Measurements from ENCODE around the gene ZNF385C. TPM values are rescaled to one million over a fixed set of nuclear protein-coding genes. Genes with fewer than 3 reads are reported as not detected.

Gene ZNF385C
- total RNA-seq, 3 donors from 2014 or later: 0.48 to 1.0 (median 0.66) TPM

- no peak overlapping the region for H3K27ac ChIP-seq
- peaks cover 0 to 22% of the 10 kb centered on the region in 2 donors for H3K27me3 ChIP-seq
- TF ChIP-seq CTCF (IDR thresholded peaks at IDR 0.05) (no peak), POLR2A (IDR thresholded peaks at IDR 0.05) (no peak), POLR2AphosphoS5 (IDR thresholded peaks at IDR 0.05) (no peak)
- no peak overlapping the region for H3K4me3 ChIP-seq
- intact Hi-C loops (cut with DNase I; ENCODE audit: low total_unique reads): no loop called here
- H3K36me3 ChIP-seq: no peaks in the 10 kb centered on the region
- no peaks in the 10 kb centered on the region for H3K4me1 ChIP-seq
- no peaks in the 10 kb centered on the region for H3K9me3 ChIP-seq
- DNase-seq (ENCODE audit: low spot score in 2 of 2): no peak
Measured at GRCh38 chr17:42094375-42095069, 3.8 kb downstream of the ZNF385C start.

GRCh38 chr17:42092939-42093338 lies 5.3 kb downstream of the ZNF385C start:
- Histone ChIP-seq H3K27me3 (peaks cover 0 to 23% of the 10 kb centered on the region in 2 donors), H3K9me3 (no peaks in the 10 kb centered on the region)

GRCh38 chr17:42090964-42091790 lies 7.1 kb downstream of the ZNF385C start:
- intact Hi-C loops (cut with DNase I; ENCODE audit: low total_unique reads): no loop called here
- TF ChIP-seq CTCF (IDR thresholded peaks at IDR 0.05): no peak
- no peak for TF ChIP-seq POLR2A (IDR thresholded peaks at IDR 0.05)
- no peak for TF ChIP-seq POLR2AphosphoS5 (IDR thresholded peaks at IDR 0.05)
- no peak overlapping the region for H3K4me3 ChIP-seq
- peaks cover 0 to 9% of the 10 kb centered on the region in 2 donors for H3K27me3 ChIP-seq
- DNase-seq (ENCODE audit: low spot score in 2 of 2): no peak
- no peaks in the 10 kb centered on the region for H3K4me1 ChIP-seq
- no peaks in the 10 kb centered on the region for H3K9me3 ChIP-seq
- no peaks in the 10 kb centered on the region for H3K36me3 ChIP-seq
- H3K27ac ChIP-seq: no peak overlapping the region

More at GRCh38 chr17:42092939-42093338, 5.3 kb downstream of the ZNF385C start:
- DNase-seq (ENCODE audit: low spot score in 2 of 2): no peak
- TF ChIP-seq POLR2AphosphoS5 (IDR thresholded peaks at IDR 0.05) (no peak), CTCF (IDR thresholded peaks at IDR 0.05) (no peak), POLR2A (IDR thresholded peaks at IDR 0.05) (no peak)
- H3K27ac ChIP-seq: no peak overlapping the region
- intact Hi-C loops (cut with DNase I; ENCODE audit: low total_unique reads): no loop called here
- H3K4me1 ChIP-seq: no peaks in the 10 kb centered on the region
- H3K4me3 ChIP-seq: no peak overlapping the region
- no peaks in the 10 kb centered on the region for H3K36me3 ChIP-seq

GRCh38 chr17:42088736-42089135 lies 9.5 kb downstream of the ZNF385C start:
- H3K27me3 ChIP-seq: peaks cover 0 to 3% of the 10 kb centered on the region in 2 donors
- H3K4me3 ChIP-seq: no peak overlapping the region
- H3K27ac ChIP-seq: no peak overlapping the region

GRCh38 chr17:42087736-42088705 lies 10.3 kb downstream of the ZNF385C start:
- Histone ChIP-seq H3K36me3 (no peaks in the 10 kb centered on the region), H3K27ac (no peak overlapping the region), H3K27me3 (peaks cover 0 to 3% of the 10 kb centered on the region in 2 donors), H3K4me1 (no peaks in the 10 kb centered on the region), H3K9me3 (no peaks in the 10 kb centered on the region), H3K4me3 (no peak overlapping the region)
- TF ChIP-seq POLR2AphosphoS5 (IDR thresholded peaks at IDR 0.05) (no peak), CTCF (IDR thresholded peaks at IDR 0.05) (no peak), POLR2A (IDR thresholded peaks at IDR 0.05) (no peak)
- DNase-seq (ENCODE audit: low spot score in 2 of 2): no peak
- intact Hi-C loops (cut with DNase I; ENCODE audit: low total_unique reads): no loop called here

More at GRCh38 chr17:42088736-42089135, 9.5 kb downstream of the ZNF385C start:
- intact Hi-C loops (cut with DNase I; ENCODE audit: low total_unique reads): no loop called here
- DNase-seq (ENCODE audit: low spot score in 2 of 2): no peak
- Histone ChIP-seq H3K4me1 (no peaks in the 10 kb centered on the region), H3K9me3 (no peaks in the 10 kb centered on the region), H3K36me3 (no peaks in the 10 kb centered on the region)
- TF ChIP-seq POLR2A (IDR thresholded peaks at IDR 0.05) (no peak), POLR2AphosphoS5 (IDR thresholded peaks at IDR 0.05) (no peak)

Measured in breast epithelium (tissue), 4 donors.